H1 (cell line): ENCODE measurements around the gene MECR. TPM values are rescaled to one million over a fixed set of nuclear protein-coding genes. Genes with fewer than 3 reads are reported as not detected.

Source experiments
- CEBPB ChIP-seq: IDR thresholded peaks from 2 replicates; pipeline ENCODE4 v1.6.1; 2012; ENCODE audit warnings: low read depth, low read length
- EP300 ChIP-seq, 2 experiments: IDR thresholded peaks; 1 replicate in 1 of 2; 2 replicates in 1 of 2; pipeline ENCODE4 v1.6.1; 2011 to 2012; ENCODE audit warnings: low read depth in 2 of 2, low read length in 2 of 2, mild to moderate bottlenecking in 2 of 2, borderline replicate concordance in 1 of 2, inconsistent platforms in 1 of 2, moderate library complexity in 1 of 2
- RFX5 ChIP-seq: IDR thresholded peaks from 2 replicates; pipeline ENCODE4 v1.6.1; 2011; ENCODE audit warnings: low read depth, low read length, improper control_type of control experiment, borderline replicate concordance
- SIRT6 ChIP-seq: IDR thresholded peaks from one replicate; pipeline ENCODE4 v1.7.1; 2012; ENCODE audit warnings: low read length, inconsistent platforms
- SIX5 ChIP-seq: IDR thresholded peaks from 2 replicates; pipeline ENCODE4 v1.6.1; 2011; ENCODE audit warnings: mild to moderate bottlenecking, low read depth, low read length
- TAF1 ChIP-seq: IDR thresholded peaks from 2 replicates; pipeline ENCODE4 v1.6.1; 2011; ENCODE audit warnings: mild to moderate bottlenecking, low read depth, low read length
- polyA plus RNA-seq, 7 experiments: library from polyadenylated mRNA; depleted of rRNA in 3 of 7; stranded (reverse) in 5 of 7; unstranded in 2 of 7; fragments of >200 nt in 5 of 7; fragments of 200-250 nt in 2 of 7; gene quantifications; 1 replicate in 5 of 7; 2 replicates in 1 of 7; 4 replicates in 1 of 7; pipeline versions ENCODE4 v1.2.1 to v1.2.3, GENCODE V29; 2011 to 2013; ENCODE audit warnings: missing spikeins in 2 of 7, mixed read lengths in 2 of 7
- total RNA-seq: library from RNA; stranded (reverse); fragmentation: NEBNext Ultra II Directional; extraction: Animal tissue kit (Norgen Biotek cat#: 25700); gene quantifications from 2 replicates; pipeline ENCODE4 v1.2.1, GENCODE V29; 2021
- TF ChIP-seq, protein P1 (sequence below): IDR thresholded peaks from 2 replicates; pipeline ENCODE4 v1.6.1; 2012; ENCODE audit warnings: inconsistent platforms

MECR gene
- total and polyA plus RNA-seq, 2 of the 8 experiments (the other 6 are each of a cell fraction or from before 2014, with no cell fraction given): 24.2 to 24.4 TPM

GRCh38 chr1:29148656-29149491 is 81.9 kb downstream of the MECR start (continued):
- TF ChIP-seq SIRT6: no peak
- TF ChIP-seq, protein P1, sequence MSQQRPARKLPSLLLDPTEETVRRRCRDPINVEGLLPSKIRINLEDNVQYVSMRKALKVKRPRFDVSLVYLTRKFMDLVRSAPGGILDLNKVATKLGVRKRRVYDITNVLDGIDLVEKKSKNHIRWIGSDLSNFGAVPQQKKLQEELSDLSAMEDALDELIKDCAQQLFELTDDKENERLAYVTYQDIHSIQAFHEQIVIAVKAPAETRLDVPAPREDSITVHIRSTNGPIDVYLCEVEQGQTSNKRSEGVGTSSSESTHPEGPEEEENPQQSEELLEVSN: no peak
- TF ChIP-seq EP300 (IDR thresholded peaks at IDR 0.05; ENCODE audit: borderline replicate concordance in 1 of 2, low read depth in 2 of 2, low read length in 2 of 2): no peak
- TF ChIP-seq CEBPB: no peak
- no peak for TF ChIP-seq SIX5
- TF ChIP-seq TAF1: no peak
- TF ChIP-seq RFX5: no peak
